Measurements from ENCODE around the gene ARHGAP28. TPM values are rescaled to one million over a fixed set of nuclear protein-coding genes. Genes with fewer than 3 reads are reported as not detected.

The ARHGAP28 gene
- total RNA-seq, 4 donors from 2014 or later: 2.5 to 11.1 (median 5.5) TPM

DNA sequence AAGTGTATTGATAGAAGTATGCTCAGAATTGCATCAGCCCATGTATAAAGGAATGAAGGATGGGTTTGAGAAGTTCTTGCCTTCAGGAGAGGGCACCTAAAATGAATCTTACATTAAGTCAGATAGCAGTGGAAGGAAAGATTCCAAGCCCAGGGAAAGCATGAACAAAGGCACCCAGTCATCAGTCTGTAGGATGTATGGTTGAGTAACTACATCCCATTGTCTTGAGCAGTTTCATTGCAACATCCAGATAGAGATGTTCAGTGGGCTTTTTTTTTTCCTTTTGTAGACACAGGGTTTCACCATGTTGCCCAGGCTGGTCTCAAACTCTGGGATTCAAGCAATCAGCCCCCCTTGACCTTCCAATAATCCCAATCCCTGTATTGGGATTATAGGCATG is 80.7 kb downstream of the ARHGAP28 start:
- TF ChIP-seq EP300 (IDR thresholded peaks at IDR 0.05) (no peak), POLR2A (IDR thresholded peaks at IDR 0.05) (no peak), POLR2AphosphoS5 (IDR thresholded peaks at IDR 0.05) (no peak)
- TF ChIP-seq, protein P1, sequence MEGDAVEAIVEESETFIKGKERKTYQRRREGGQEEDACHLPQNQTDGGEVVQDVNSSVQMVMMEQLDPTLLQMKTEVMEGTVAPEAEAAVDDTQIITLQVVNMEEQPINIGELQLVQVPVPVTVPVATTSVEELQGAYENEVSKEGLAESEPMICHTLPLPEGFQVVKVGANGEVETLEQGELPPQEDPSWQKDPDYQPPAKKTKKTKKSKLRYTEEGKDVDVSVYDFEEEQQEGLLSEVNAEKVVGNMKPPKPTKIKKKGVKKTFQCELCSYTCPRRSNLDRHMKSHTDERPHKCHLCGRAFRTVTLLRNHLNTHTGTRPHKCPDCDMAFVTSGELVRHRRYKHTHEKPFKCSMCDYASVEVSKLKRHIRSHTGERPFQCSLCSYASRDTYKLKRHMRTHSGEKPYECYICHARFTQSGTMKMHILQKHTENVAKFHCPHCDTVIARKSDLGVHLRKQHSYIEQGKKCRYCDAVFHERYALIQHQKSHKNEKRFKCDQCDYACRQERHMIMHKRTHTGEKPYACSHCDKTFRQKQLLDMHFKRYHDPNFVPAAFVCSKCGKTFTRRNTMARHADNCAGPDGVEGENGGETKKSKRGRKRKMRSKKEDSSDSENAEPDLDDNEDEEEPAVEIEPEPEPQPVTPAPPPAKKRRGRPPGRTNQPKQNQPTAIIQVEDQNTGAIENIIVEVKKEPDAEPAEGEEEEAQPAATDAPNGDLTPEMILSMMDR (IDR thresholded peaks at IDR 0.05): no peak
- Histone ChIP-seq H3K4me1 (no peaks in the 10 kb centered on the region), H3K27ac (no peak overlapping the region), H3K9me3 (no peaks in the 10 kb centered on the region), H3K36me3 (no peaks in the 10 kb centered on the region), H3K4me3 (no peak overlapping the region), H3K27me3 (no peaks in the 10 kb centered on the region)
- DNase-seq (ENCODE audit: low spot score in 2 of 2): no peak

DNA sequence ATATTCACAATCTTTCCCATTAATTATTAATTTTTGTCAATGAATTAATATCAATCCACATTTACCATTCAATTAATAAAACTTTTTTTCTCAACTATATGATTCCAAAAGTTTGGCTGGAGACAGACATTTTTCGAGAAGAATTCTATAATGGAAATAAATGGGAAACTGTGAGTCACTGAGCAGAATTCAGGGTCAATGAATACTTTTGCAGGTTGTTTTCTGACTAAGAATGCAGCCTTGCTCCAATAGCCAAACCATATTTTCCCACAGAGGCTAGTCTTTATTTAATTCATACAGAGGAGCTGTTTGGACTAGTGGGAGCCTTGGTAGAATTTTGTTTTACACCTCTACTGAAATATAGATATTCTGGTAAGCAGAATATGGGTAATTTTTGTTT is 82.3 kb downstream of the ARHGAP28 start:
- Histone ChIP-seq H3K27ac (no peak overlapping the region), H3K9me3 (no peaks in the 10 kb centered on the region), H3K27me3 (no peaks in the 10 kb centered on the region), H3K4me3 (no peak overlapping the region), H3K4me1 (no peaks in the 10 kb centered on the region), H3K36me3 (no peaks in the 10 kb centered on the region)
- DNase-seq (ENCODE audit: low spot score in 2 of 2): no peak
- WGBS: 74% methylated on average over 1 of the region's 1 CpG
- no peak for TF ChIP-seq POLR2AphosphoS5 (IDR thresholded peaks at IDR 0.05)
- TF ChIP-seq EP300 (IDR thresholded peaks at IDR 0.05): no peak
- no peak for TF ChIP-seq POLR2A (IDR thresholded peaks at IDR 0.05)
- TF ChIP-seq, protein P1 (IDR thresholded peaks at IDR 0.05): no peak

GRCh38 chr18:6814882-6815425 is 85.4 kb downstream of the ARHGAP28 start:
- no peak for DNase-seq (ENCODE audit: low spot score in 2 of 2)
- H3K27me3 ChIP-seq: no peaks in the 10 kb centered on the region
- no peaks in the 10 kb centered on the region for H3K36me3 ChIP-seq
- H3K27ac ChIP-seq: no peak overlapping the region
- 89% methylated on average over 4 of the region's 4 CpGs for WGBS
- H3K9me3 ChIP-seq: no peaks in the 10 kb centered on the region
- TF ChIP-seq EP300 (IDR thresholded peaks at IDR 0.05) (no peak), POLR2AphosphoS5 (IDR thresholded peaks at IDR 0.05) (no peak), POLR2A (IDR thresholded peaks at IDR 0.05) (no peak)
- TF ChIP-seq, protein P1 (IDR thresholded peaks at IDR 0.05): no peak
- H3K4me3 ChIP-seq: no peak overlapping the region
- no peaks in the 10 kb centered on the region for H3K4me1 ChIP-seq

DNA sequence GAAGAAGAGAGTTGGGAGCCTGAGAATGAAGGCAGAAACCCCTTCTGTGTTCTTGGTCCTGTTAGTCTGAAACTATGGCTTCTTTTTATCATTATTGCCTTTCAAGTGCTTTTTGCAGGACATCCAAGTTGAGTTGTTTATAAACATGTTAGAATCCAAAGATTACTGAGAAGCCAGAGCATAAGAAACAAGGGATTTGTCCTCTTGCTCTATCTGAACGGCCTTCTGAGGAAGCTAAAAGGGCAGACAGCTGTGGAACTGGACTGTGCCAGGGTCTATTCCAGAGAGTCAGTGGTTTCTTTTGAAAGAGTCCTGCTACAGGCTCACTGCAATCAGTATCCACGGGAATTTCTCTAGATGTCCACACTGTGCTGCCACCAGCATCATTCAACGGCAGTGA is 86.6 kb downstream of the ARHGAP28 start:
- DNase-seq (ENCODE audit: low spot score in 2 of 2): no peak
- Histone ChIP-seq H3K4me3 (no peak overlapping the region), H3K36me3 (no peaks in the 10 kb centered on the region), H3K27ac (no peak overlapping the region), H3K27me3 (no peaks in the 10 kb centered on the region), H3K9me3 (no peaks in the 10 kb centered on the region), H3K4me1 (no peaks in the 10 kb centered on the region)
- TF ChIP-seq POLR2AphosphoS5 (IDR thresholded peaks at IDR 0.05) (no peak), EP300 (IDR thresholded peaks at IDR 0.05) (no peak)
- TF ChIP-seq, protein P1 (IDR thresholded peaks at IDR 0.05): no peak
- 85% methylated on average over 3 of the region's 3 CpGs for WGBS

GRCh38 chr18:6819332-6819731 is 89.8 kb downstream of the ARHGAP28 start:
- DNase-seq (ENCODE audit: low spot score in 2 of 2): no peak
- TF ChIP-seq EP300 (IDR thresholded peaks at IDR 0.05): no peak
- TF ChIP-seq POLR2A (IDR thresholded peaks at IDR 0.05): no peak
- TF ChIP-seq, protein P1 (IDR thresholded peaks at IDR 0.05): no peak
- no peak for TF ChIP-seq POLR2AphosphoS5 (IDR thresholded peaks at IDR 0.05)
- no peaks in the 10 kb centered on the region for H3K4me1 ChIP-seq

More at GRCh38 chr18:6819332-6819731, 89.8 kb downstream of the ARHGAP28 start:
- Histone ChIP-seq H3K9me3 (peaks cover 3% of the 10 kb centered on the region), H3K27me3 (no peaks in the 10 kb centered on the region), H3K27ac (no peak overlapping the region), H3K4me3 (no peak overlapping the region), H3K36me3 (no peaks in the 10 kb centered on the region)
- WGBS: 83% methylated on average over 1 of the region's 1 CpG
